NK-92 (cell line): Measurements from ENCODE around the gene TMEM242.

Experiments
- DNase-seq: peaks from one replicate; lab custom pipeline; 2025; ENCODE audit not compliant: unreplicated experiment; lab: John Stamatoyannopoulos, UW

TMEM242 gene

DNA sequence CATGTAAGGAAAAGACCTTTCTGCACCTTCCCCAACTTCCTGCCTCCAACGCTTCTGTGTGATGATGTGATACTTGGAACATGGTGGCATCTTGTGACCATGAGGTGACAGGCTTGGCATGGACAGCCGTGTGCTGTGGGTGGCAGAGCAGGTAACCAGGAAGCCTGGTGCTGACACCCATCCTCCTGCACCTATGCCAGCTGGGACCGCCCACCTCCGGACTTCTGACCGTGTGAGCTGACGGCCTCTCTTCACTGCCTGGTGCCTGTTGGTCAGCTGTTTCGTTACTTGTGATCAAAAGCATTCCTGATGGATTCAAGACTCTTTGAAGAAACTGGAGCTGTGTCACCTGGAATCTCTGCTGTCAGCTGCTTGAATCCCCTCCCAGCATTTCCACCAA, 70.3 kb downstream of the TMEM242 start:
- DNase-seq: no peak

DNA sequence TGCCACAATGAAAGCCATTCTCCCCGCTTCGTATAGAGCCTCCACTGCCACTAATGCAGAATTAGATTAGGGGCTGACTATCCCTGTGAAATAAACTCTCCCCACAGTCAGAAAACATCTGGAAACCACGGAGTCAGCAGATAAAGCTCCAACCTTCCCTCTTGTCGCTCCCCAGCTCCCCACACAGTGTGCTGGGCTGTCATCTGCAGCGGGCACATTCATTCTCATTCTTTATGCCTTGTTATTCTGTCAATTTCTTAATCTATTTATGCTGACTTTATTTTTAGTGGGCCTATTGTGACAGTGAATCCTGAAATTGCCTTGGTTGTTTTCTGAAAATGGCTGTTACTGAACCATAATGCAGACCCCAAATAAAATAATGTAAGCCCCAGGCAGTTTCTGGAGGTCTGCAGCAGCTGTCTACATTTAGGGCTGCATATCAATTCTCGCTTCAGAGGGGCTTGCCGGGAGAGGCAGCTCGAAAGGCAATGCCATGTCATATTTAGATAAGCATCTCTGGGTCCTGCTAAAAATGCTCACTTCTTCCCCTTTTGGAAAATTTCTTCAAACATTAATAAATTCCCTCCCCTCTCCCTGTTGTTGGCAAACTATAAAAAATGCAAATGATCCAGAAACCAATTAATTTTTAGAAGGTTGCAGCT, 71.6 kb downstream of the TMEM242 start:
- no peak for DNase-seq

DNA sequence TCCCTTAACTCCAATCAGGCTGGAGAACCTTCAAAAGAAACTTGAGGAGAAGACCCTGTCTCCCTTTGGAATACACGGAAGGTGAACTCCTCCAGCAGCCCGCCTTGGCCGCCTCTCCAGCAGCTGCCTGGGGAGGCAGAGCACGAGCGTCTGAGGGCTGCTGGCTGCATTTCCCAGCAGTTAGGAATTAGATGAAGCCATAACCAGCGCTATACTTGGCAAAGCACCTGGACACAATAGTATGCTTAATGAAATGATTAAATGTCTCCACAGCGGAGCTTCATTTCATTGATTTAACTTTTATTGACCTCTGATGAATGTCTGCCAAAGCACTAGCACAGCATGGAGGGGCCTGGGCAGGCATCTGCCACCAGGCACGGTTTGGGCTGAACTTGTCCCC, 73.5 kb downstream of the TMEM242 start:
- no peak for DNase-seq

DNA sequence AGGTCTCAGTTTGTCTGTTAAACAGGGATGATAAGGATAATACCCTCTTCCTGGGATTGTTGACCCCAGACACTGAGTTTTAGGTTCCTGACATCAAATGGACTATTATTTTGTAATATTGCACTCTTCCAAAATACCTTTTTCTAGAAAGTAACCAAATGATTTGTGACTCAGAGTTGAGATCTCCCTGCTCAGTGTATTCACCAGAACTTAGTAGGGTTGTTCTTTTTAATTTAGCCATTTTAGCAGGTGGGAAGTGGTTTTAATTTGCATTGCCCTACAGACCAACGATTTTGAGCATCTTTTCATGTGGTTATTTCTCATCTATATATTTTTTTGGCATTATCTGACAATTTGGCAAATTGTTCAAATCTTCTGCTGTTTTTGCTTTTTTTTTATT, 75.1 kb downstream of the TMEM242 start:
- DNase-seq: no peak

DNA sequence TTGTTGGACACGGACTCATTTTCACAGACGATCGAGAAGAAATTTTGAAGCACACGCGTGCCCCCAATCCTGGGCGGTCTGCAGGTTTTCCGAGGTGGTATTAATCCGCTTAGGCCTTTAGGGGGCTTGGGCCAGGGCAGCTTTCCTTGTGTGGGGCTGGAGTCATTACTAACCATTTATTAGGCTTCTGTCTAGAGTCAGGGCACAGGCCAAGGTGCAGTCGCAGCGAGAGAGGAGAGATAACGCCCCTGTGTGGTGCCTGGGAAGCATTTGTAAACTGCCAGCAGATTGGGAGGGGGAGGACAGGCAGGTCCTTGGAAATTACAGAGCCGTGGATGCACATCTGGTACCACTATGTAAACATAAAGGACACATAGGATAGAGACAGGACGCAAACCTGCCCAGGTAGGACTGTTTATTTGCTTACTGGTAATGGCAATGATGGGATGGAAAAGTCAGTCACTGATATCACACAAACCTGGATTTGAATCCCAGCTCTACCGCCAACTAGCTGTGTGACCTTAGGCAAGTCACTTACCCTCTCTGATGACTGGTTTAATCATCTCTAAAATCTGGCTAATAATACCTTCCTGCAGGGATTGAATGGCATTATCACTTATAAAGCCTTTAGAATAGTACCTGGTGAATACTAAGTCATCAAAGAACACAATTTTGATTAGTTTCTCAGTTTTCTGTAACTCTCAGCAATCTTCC, 76.4 kb downstream of the TMEM242 start:
- no peak for DNase-seq

DNA sequence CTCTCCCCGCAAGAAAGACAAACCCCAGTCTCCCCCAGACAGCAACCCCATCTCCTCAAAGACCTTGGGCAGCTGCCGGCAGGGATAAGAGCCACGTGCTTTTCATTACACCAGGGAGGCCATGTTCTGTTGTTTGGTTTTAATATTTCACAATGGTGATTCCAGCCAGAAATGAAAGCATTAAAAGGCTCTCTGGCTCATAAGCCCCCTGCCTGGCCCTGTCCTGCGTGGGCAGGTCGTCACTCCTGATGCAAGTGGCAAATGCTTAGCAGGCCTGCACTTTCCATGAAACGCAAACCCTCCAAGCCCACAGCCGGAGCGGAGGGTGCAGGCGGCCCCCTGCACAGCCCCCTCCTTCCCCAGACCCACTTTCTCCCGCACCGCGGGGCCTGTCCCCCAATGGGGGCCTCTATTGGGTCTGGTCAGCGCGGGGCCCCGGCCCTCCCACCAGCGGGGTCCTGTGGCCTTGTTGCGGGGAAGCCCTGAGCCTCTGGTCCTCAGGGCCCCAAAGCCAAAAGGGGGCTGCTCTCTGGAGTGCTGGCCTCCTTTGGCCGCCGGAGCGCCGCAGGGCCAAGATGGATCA, 77.2 kb downstream of the TMEM242 start:
- DNase-seq: no peak

DNA sequence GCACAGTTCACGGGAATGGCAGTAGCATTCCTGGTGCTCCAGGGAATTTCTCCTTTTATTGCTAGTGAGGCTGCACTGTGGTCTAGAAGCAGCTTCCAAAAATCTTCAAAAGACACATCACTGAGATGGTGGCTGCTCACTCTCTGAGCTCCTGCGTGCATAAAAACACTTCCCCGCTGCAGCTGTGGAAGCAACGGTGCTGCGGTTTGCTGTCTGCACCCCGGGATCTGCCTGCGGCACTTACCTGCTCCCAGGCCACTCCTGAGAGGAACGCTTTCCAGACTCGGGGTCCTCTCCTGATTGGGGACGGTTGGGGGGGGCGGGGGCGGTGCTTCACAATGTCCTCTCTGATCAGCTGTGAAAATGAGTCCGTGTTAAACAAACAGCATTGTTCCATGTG, 77.9 kb downstream of the TMEM242 start:
- DNase-seq: no peak

DNA sequence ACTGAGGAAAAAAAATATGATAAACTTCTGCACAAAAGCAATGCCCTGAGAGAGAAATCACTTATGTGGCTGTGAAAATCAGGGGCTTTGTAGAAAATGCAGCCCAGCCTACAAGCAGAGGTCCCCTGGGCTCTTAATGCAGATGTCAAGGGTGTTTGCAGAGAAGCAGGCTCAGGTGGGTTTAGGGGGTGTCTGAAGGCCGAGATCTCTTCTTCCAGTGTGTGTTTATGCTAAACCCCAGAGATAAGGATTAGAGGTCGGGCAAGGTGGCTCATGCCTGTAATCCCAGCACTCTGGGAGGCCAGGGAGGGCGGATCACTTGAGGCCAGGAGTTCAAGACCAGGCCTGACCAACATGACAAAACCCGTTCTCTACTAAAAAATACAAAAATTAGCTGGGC, 78.5 kb downstream of the TMEM242 start:
- no peak for DNase-seq

DNA sequence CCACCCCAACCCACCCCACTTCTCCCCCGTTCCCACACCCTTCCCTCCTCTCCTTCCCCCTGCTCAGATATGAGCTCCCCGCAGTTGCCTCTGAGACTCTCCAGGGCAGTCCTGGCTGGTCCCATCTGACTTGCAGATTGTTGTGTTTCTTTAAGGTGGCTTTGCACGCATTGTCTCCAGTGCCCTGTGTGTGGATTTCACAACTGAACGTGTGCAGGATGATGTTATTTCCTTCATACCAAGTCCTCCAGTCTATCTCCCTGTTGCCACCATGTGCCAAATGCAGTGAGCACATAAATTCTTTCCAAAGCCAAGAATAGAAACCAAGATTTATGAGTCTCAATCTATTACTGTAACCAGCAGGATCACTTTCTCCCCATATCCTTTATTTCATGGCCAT, 79.1 kb downstream of the TMEM242 start:
- no peak for DNase-seq

DNA sequence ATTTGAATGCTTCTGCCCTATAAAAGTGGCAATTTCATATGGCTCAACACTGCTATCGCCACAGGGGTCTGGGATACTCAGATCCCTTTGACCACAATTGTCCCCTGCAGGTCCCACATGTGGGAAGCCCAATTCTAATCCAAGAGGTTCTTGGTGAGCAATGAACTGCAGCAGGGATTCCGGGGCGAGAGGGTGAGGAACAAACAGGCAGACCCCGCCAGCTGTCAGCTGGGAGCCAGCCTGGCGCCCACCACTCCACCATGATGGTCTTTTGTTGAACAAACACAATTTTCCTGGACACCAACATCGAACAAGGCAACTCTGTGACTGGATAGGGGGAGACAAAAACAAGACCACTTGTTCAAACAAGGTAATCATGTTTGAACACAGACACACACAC, 80.5 kb downstream of the TMEM242 start:
- no peak for DNase-seq

DNA sequence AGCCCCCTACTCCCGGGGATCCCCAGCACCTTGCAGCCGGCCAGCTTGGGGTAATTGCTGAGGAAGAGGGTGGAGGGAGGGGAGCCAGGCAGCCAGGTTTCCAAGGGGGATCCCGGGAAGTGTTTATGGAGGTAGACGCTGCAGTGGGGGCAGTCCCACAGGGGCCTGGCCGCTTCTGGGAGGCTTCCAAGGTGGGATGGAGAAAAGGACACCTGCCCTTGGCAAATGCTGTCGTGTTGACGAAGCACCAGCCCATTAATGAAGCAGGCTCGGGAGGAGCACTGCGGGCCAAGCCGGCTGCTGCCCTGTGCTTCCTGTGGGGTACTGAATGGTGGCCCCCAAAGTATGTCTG, 82.4 kb downstream of the TMEM242 start:
- DNase-seq: no peak

DNA sequence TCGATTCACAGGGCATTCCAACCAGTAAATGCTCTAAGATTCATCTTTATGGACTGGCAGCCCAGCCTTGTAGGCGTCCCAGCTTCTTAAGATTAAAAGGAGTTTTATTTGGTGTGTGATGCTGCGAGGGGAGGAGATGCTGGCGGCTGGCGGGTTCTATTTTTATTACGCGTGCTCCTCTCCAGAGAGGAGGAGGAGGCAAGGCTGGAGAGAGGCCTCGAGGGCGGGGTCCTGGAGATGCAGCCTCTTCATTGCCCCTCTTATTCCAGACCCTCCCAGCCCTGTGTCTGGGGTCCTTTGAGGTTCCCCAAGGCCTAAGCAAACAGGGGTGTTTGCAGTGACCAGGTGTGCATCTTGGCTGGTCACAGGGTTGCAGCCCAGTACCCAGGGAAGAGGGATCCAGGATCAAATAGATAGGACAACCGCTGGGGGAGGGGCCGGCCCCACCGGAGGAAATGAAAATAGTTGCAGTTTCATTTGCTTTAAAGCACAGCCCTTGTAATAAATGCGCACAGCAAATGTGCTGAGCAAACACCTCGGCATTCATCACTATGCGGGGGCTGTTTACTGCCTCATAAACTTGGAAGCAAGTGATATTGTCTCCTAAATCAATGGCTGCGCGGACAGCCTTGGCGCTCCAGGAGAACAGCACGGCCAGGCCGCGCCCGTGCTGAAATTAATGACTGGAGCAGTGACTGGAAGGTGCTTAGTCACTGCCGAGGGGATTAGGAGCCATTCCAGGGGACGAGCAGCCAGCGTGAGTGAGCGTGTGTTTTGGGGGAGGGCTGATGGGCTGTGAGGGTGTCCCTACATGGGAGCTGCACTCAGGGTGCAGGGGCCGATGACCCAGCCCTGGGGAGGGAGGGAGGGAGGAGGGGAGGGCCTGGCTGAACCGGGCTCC, 83.0 kb downstream of the TMEM242 start:
- no peak for DNase-seq

DNA sequence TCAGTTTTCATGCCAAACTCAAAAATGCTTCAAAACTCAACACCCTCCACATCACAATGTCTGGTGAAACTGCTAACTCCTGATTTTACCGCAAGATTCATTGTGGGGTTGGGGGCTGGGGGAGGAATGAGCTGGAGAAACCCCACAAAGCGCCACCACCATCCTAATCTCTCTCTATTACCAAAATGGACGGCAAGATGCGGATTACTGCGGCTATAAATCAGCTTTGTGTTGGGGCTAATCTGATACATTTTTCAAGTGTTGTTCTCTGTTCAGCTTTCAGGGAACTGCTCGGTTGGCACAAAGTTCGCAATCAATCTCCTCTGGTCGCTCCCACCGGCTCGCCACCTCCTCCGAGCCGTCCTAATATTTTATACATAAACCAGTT, 83.7 kb downstream of the TMEM242 start:
- no peak for DNase-seq
